ENCODE data around the gene ANKRD17.

DNA sequence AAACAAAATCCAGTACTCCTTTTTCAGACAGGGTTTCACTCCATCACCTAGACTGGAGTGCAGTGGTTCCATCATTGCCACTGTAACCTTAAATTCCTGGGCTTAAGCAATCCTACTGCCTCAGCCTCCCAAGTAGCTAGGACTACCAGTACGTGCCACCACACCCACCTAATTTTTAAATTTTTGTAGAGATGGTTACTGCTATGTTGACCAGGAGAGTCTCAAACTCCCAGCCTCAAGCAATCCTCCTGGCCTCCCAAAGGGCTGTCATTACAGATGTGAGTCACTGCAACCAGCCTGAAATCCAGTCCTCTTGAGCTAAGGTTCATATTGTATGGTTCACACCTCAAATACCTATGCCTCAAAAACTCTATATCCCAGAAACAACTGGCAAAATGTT lies 22.4 kb downstream of the ANKRD17 start:
- TF ChIP-seq POLR2A (IDR thresholded peaks at IDR 0.05; ENCODE audit: low read length) (no peak), GATA1 (IDR thresholded peaks at IDR 0.05; ENCODE audit: low read depth, low read length) (no peak)
